Muscle of arm (tissue), 12 donors: ENCODE measurements around the gene CDH8. TPM values are rescaled to one million over a fixed set of nuclear protein-coding genes. Genes with fewer than 3 reads are reported as not detected.
"Not testable (repeated sequence)": the region's sequence is repeated elsewhere in the genome, so short reads cannot be mapped to it uniquely, and the experiment has no call there.

Experiments used
- DNase-seq: peaks from one replicate; pipeline ENCODE4 v3.0.0-alpha.2; 2013
- polyA plus RNA-seq, 12 donors: library from polyadenylated mRNA; unstranded; fragments of 120-200 nt; gene quantifications; one replicate each; pipeline ENCODE4 v1.2.1, GENCODE V29; 2013; ENCODE audit not compliant: insufficient read length in 12 of 12

CDH8 gene
- polyA plus RNA-seq, 12 donors = 1.0 to 3.3 (median 2.2) TPM; not detected in 2

- no peak for DNase-seq
Measured at GRCh38 chr16:61797296-61797795, 238.9 kb downstream of the CDH8 start.

GRCh38 chr16:61792194-61792909, 243.9 kb downstream of the CDH8 start:
- DNase-seq = no peak

- DNase-seq = no peak
Measured at GRCh38 chr16:61791464-61791863, 244.8 kb downstream of the CDH8 start.

- DNase-seq = not testable (repeated sequence)
Measured at GRCh38 chr16:61781855-61782254, 254.4 kb downstream of the CDH8 start.

- no peak for DNase-seq
Measured at GRCh38 chr16:61780161-61780560, 256.1 kb downstream of the CDH8 start.

- DNase-seq = no peak
Measured at GRCh38 chr16:61770301-61770700, 265.9 kb downstream of the CDH8 start.

GRCh38 chr16:61763991-61764390, 272.2 kb downstream of the CDH8 start:
- DNase-seq = no peak

- no peak for DNase-seq
Measured at GRCh38 chr16:61763013-61763412, 273.2 kb downstream of the CDH8 start.

GRCh38 chr16:61730997-61731396, 305.2 kb downstream of the CDH8 start:
- no peak for DNase-seq

GRCh38 chr16:61726701-61727100, 309.5 kb downstream of the CDH8 start:
- no peak for DNase-seq

- no peak for DNase-seq
Measured at GRCh38 chr16:61726125-61726524, 310.1 kb downstream of the CDH8 start.

GRCh38 chr16:61721544-61721943, 314.7 kb downstream of the CDH8 start:
- no peak for DNase-seq

GRCh38 chr16:61715393-61715792, 320.8 kb downstream of the CDH8 start:
- DNase-seq = no peak

- DNase-seq = no peak
Measured at GRCh38 chr16:61713787-61714186, 322.5 kb downstream of the CDH8 start.

GRCh38 chr16:61699640-61700039, 336.6 kb downstream of the CDH8 start:
- not testable (repeated sequence) for DNase-seq

GRCh38 chr16:61684541-61684940, 351.7 kb downstream of the CDH8 start:
- no peak for DNase-seq

GRCh38 chr16:61681673-61682072, 354.6 kb downstream of the CDH8 start:
- DNase-seq = no peak

GRCh38 chr16:61681124-61681523, 355.1 kb downstream of the CDH8 start:
- no peak for DNase-seq

GRCh38 chr16:61678182-61678581, 358.1 kb downstream of the CDH8 start:
- no peak for DNase-seq

GRCh38 chr16:61677776-61678175, 358.5 kb downstream of the CDH8 start:
- no peak for DNase-seq

GRCh38 chr16:61676740-61677139, 359.5 kb downstream of the CDH8 start:
- no peak for DNase-seq

GRCh38 chr16:61671161-61671560, 365.1 kb downstream of the CDH8 start:
- DNase-seq = no peak

- no peak for DNase-seq
Measured at GRCh38 chr16:61665512-61665911, 370.7 kb downstream of the CDH8 start.

GRCh38 chr16:61659936-61660335, 376.3 kb downstream of the CDH8 start:
- no peak for DNase-seq
